Measurements from ENCODE around the gene CLPTM1.

DNA sequence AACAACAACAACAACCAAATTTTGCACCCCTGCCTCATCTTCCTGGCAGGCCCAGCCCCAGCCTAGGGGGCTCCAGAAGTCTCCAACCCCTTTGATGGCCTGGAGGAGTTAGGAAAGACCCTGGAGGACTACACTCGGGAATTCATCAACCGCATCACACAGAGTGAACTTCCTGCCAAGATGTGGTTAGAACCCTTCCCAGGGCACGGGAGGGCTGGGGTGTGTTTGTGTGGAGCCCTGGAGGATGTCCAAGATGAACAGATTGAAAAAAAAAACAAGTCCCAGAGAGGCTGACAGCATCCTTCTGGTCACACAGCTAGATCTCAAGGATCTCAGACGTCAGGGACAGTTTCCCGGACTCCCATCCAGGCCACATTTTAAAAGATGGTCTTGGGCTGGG is 27.4 kb upstream of the CLPTM1 start:
- TF ChIP-seq POLR2A (IDR thresholded peaks at IDR 0.05) = no peak
- TF ChIP-seq, protein P1, sequence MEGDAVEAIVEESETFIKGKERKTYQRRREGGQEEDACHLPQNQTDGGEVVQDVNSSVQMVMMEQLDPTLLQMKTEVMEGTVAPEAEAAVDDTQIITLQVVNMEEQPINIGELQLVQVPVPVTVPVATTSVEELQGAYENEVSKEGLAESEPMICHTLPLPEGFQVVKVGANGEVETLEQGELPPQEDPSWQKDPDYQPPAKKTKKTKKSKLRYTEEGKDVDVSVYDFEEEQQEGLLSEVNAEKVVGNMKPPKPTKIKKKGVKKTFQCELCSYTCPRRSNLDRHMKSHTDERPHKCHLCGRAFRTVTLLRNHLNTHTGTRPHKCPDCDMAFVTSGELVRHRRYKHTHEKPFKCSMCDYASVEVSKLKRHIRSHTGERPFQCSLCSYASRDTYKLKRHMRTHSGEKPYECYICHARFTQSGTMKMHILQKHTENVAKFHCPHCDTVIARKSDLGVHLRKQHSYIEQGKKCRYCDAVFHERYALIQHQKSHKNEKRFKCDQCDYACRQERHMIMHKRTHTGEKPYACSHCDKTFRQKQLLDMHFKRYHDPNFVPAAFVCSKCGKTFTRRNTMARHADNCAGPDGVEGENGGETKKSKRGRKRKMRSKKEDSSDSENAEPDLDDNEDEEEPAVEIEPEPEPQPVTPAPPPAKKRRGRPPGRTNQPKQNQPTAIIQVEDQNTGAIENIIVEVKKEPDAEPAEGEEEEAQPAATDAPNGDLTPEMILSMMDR (IDR thresholded peaks at IDR 0.05) = no peak

Data from adrenal gland (tissue), 5 donors.